OCI-LY1 (cell line): ENCODE measurements around the gene TF.

ENCODE experiments used
- H2AFZ ChIP-seq: fragments of 200-600 bp; sonication (generic), shearing (Covaris generic); 2 replicates; pipeline ENCODE4 v1.6.0; 2014; ENCODE audit warnings: antibody characterized with exemption, mild to moderate bottlenecking, low read length
- H3F3A ChIP-seq: fragments of 200-600 bp; sonication (generic), shearing (Covaris generic); 2 replicates; pipeline ENCODE4 v1.6.0; 2014; ENCODE audit warnings: mild to moderate bottlenecking, antibody characterized with exemption, low read length, moderate library complexity; ENCODE audit not compliant: insufficient read depth
- H3K27ac ChIP-seq: fragments of 200-600 bp; sonication (generic); 2 replicates; pipeline ENCODE4 v1.5.1; 2014; ENCODE audit warnings: low read length, mixed run types, mild to moderate bottlenecking, low read depth; ENCODE audit not compliant: poor library complexity, severe bottlenecking
- H3K27me3 ChIP-seq: fragments of 200-600 bp; sonication (generic); 2 replicates; pipeline ENCODE4 v1.6.0; 2014; ENCODE audit warnings: antibody characterized with exemption, mild to moderate bottlenecking, low read length, moderate library complexity; ENCODE audit not compliant: insufficient read depth
- H3K36me3 ChIP-seq: fragments of 200-600 bp; sonication (generic); 2 replicates; pipeline ENCODE4 v1.6.1; 2014; ENCODE audit warnings: mild to moderate bottlenecking, antibody characterized with exemption, low read length, moderate library complexity, mixed read lengths; ENCODE audit not compliant: insufficient read depth
- H3K4me1 ChIP-seq: fragments of 200-600 bp; sonication (generic); 2 replicates; pipeline ENCODE4 v1.5.1; 2014; ENCODE audit warnings: mild to moderate bottlenecking, low read length, moderate library complexity; ENCODE audit not compliant: insufficient read depth, severe bottlenecking
- H3K4me2 ChIP-seq: fragments of 200-600 bp; sonication (generic), shearing (Covaris generic); 2 replicates; pipeline ENCODE4 v1.6.1; 2014; ENCODE audit warnings: low read length
- H3K4me3 ChIP-seq: fragments of 200-600 bp; sonication (generic); 2 replicates; pipeline ENCODE4 v1.5.1; 2014; ENCODE audit warnings: low read length, low read depth, mild to moderate bottlenecking, mixed read lengths; ENCODE audit not compliant: poor library complexity, severe bottlenecking
- H3K79me2 ChIP-seq: fragments of 200-600 bp; shearing (Covaris generic); 2 replicates; pipeline ENCODE4 v1.6.1; 2016; ENCODE audit warnings: mixed run types, low read length, mixed read lengths; ENCODE audit not compliant: insufficient read depth
- H3K9ac ChIP-seq: fragments of 200-600 bp; sonication (generic), shearing (Covaris generic); 2 replicates; pipeline ENCODE4 v1.6.1; 2014; ENCODE audit warnings: mild to moderate bottlenecking, low read length, mixed read lengths
- H3K9me2 ChIP-seq: fragments of 200-600 bp; sonication (generic), shearing (Covaris generic); 2 replicates; pipeline ENCODE4 v1.6.1; 2014; ENCODE audit warnings: low read depth, mild to moderate bottlenecking, low read length, mixed read lengths
- H3K9me3 ChIP-seq: fragments of 200-600 bp; shearing (Covaris generic); 2 replicates; pipeline ENCODE4 v1.6.1; 2014; ENCODE audit warnings: low read length, mixed read lengths
- H4K20me1 ChIP-seq: fragments of 200-600 bp; sonication (generic), shearing (Covaris generic); 2 replicates; pipeline ENCODE4 v1.6.0; 2016; ENCODE audit warnings: mild to moderate bottlenecking, low read length; ENCODE audit not compliant: insufficient read depth
- CTCF ChIP-seq: fragments of 200-600 bp; sonication (generic), shearing (Covaris generic); IDR thresholded peaks from 2 replicates; pipeline ENCODE4 v1.5.1; 2017; ENCODE audit warnings: mild to moderate bottlenecking, antibody characterized with exemption, low read length, moderate library complexity, mixed read lengths
- EZH2 ChIP-seq: fragments of 200-600 bp; sonication (generic), shearing (Covaris generic); IDR thresholded peaks from 2 replicates; pipeline ENCODE4 v1.8.0; 2017; ENCODE audit warnings: borderline replicate concordance, mixed run types, mild to moderate bottlenecking, antibody characterized with exemption, low read length, moderate library complexity, mixed read lengths

Gene TF

GRCh38 chr3:133703915-133704314 is 42.3 kb upstream of the TF start:
- H3K27me3 ChIP-seq = 0 out of 2 replicates have a peak, but pooled peaks cover 9% of the 10 kb centered on the region
- no peaks in the 10 kb centered on the region for H3K36me3 ChIP-seq
- H3K4me1 ChIP-seq = no peaks in the 10 kb centered on the region
- H3F3A ChIP-seq = no peaks in the 10 kb centered on the region
- H4K20me1 ChIP-seq = no peaks in the 10 kb centered on the region
- no peaks in the 10 kb centered on the region for H3K79me2 ChIP-seq
- H3K4me2 ChIP-seq = no peak overlapping the region
- no peaks in the 10 kb centered on the region for H3K9me2 ChIP-seq
- TF ChIP-seq CTCF (no peak), EZH2 (no peak)
- H3K9ac ChIP-seq = no peak overlapping the region
- H2AFZ ChIP-seq = no peak overlapping the region
- no peaks in the 10 kb centered on the region for H3K9me3 ChIP-seq
- H3K4me3 ChIP-seq = no peak overlapping the region
- no peak overlapping the region for H3K27ac ChIP-seq

- Histone ChIP-seq H3K36me3 (no peaks in the 10 kb centered on the region), H3F3A (no peaks in the 10 kb centered on the region), H3K9me3 (no peaks in the 10 kb centered on the region), H3K9ac (no peak overlapping the region), H2AFZ (no peak overlapping the region), H3K4me2 (no peak overlapping the region), H3K27ac (no peak overlapping the region), H3K4me1 (no peaks in the 10 kb centered on the region), H3K79me2 (no peaks in the 10 kb centered on the region), H3K9me2 (no peaks in the 10 kb centered on the region), H4K20me1 (no peaks in the 10 kb centered on the region), H3K27me3 (0 out of 2 replicates have a peak, but pooled peaks cover 8% of the 10 kb centered on the region), H3K4me3 (no peak overlapping the region)
- no peak for TF ChIP-seq EZH2
- no peak for TF ChIP-seq CTCF
Observed at GRCh38 chr3:133706033-133706432, 40.2 kb upstream of the TF start.

GRCh38 chr3:133709139-133709750 is 36.9 kb upstream of the TF start:
- Histone ChIP-seq H2AFZ (no peak overlapping the region), H3K27me3 (0 out of 2 replicates have a peak, but pooled peaks cover 13% of the 10 kb centered on the region), H3K4me3 (no peak overlapping the region), H3K27ac (no peak overlapping the region), H3K79me2 (no peaks in the 10 kb centered on the region), H3K36me3 (no peaks in the 10 kb centered on the region), H3K4me2 (no peak overlapping the region), H3K9ac (no peak overlapping the region), H3K9me3 (no peaks in the 10 kb centered on the region), H4K20me1 (no peaks in the 10 kb centered on the region), H3F3A (no peaks in the 10 kb centered on the region), H3K4me1 (no peaks in the 10 kb centered on the region), H3K9me2 (no peaks in the 10 kb centered on the region)
- no peak for TF ChIP-seq CTCF
- no peak for TF ChIP-seq EZH2
